Effector memory CD8-positive, alpha-beta T cell (primary cell): ENCODE results near the gene SNCG.
A peak's percentile ranks its signal among the peaks of the same experiment; 100 is the strongest.
"Not testable (repeated sequence)": the region's sequence is repeated elsewhere in the genome, so short reads cannot be mapped to it uniquely, and the experiment has no call there.

Source experiments
- ATAC-seq: fragments of 150-1000 bp; cut with Tn5 transposase; replicated peaks from 2 replicates; pipeline ENCODE4 v1.10.0; 2021; ENCODE audit warnings: mild to moderate bottlenecking, moderate library complexity
- DNase-seq, 3 experiments: peaks; one replicate each; pipeline ENCODE4 v3.0.0; 2021
- H3K27ac Mint-ChIP-seq, 2 donors: one replicate each; pipeline ENCODE4 v1.8.0; 2022; ENCODE audit warnings: mild to moderate bottlenecking in 2 of 2, mixed read lengths in 2 of 2, moderate library complexity in 2 of 2
- H3K27me3 Mint-ChIP-seq, 2 donors: one replicate each; pipeline ENCODE4 v1.8.0; 2022; ENCODE audit warnings: mixed read lengths in 2 of 2
- H3K36me3 Mint-ChIP-seq: one replicate; pipeline ENCODE4 v1.8.0; 2022; ENCODE audit warnings: mild to moderate bottlenecking, moderate library complexity, mixed read lengths; ENCODE audit not compliant: insufficient read depth
- H3K4me1 Mint-ChIP-seq, 2 donors: one replicate each; pipeline ENCODE4 v1.8.0; 2022; ENCODE audit warnings: low read depth in 2 of 2, mixed read lengths in 2 of 2
- H3K4me3 Mint-ChIP-seq, 2 donors: one replicate each; pipeline ENCODE4 v1.8.0; 2022; ENCODE audit warnings: mild to moderate bottlenecking in 2 of 2, mixed read lengths in 2 of 2, moderate library complexity in 2 of 2
- H3K9me3 Mint-ChIP-seq, 2 donors: one replicate each; pipeline ENCODE4 v1.8.0; 2022; ENCODE audit warnings: mixed read lengths in 2 of 2

Gene SNCG

DNA sequence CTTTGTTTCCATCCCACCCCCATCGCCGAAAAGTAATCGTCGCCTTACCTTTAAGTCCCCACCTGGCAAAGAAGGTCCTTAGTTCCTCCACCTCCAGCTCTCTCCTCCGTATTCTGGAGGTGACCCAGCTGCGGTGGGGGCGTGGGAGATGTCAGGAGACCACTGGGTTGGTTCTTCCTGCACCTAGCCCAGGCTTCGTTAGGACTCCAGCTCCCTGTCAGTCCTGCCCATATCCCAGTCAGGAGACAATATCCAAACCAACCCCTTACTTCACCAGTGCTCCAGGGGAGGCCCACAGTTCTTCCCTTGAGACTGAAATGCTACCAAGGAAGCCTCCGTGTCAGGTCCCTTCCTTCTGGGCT lies 10.6 kb downstream of the SNCG start:
- Mint-ChIP-seq H3K27ac (no peak overlapping the region), H3K36me3 (peaks cover 23% of the 10 kb centered on the region), H3K4me3 (peak overlapping the region in 1 of 2 donors; percentile 23)

DNA sequence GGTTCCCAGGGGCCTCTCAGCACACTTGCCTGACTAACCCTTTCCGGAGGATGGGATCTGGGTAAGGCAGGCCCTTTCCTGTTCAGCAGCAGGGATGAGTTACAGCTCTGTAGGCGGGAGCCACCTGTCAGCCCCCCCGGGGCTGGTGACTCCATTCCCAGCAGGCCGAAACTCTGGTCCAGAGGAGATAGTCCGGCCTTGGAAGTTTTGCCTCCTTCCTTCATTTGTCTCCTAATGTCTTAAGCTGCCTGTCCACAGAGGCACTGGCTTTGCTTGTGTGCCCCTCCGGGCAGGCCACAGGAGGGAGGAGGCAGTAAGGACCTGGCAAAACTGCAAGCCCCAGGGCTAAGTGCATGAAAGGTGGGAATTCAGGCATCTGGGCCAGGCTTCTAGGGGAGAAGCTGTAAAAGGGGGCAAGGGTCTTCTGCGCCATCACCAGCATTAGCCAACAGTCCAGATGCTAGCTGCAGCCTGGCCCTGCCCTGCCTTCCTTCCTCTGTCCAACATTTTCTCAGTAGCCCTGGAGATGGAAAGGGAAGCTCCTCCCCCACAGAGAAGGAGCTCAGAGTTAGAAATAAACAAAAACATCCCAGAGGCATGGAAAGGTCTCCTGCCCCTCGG lies 11.1 kb downstream of the SNCG start:
- no peaks in the 10 kb centered on the region for H3K9me3 Mint-ChIP-seq
- no peaks in the 10 kb centered on the region for H3K27me3 Mint-ChIP-seq
- H3K27ac Mint-ChIP-seq, result peak overlapping the region in 1 of 2 donors; percentile 95
- H3K4me3 Mint-ChIP-seq, result peak overlapping the region; percentile 10 to 23
- no peak for DNase-seq
- no peak for ATAC-seq
- peaks cover 21 to 25% of the 10 kb centered on the region in 2 donors for H3K4me1 Mint-ChIP-seq
- H3K36me3 Mint-ChIP-seq, result peaks cover 23% of the 10 kb centered on the region

More for the DNA sequence above, 10.6 kb downstream of the SNCG start:
- no peaks in the 10 kb centered on the region for H3K27me3 Mint-ChIP-seq
- H3K9me3 Mint-ChIP-seq, result no peaks in the 10 kb centered on the region
- ATAC-seq (no peak), DNase-seq (no peak)
- H3K4me1 Mint-ChIP-seq, result peaks cover 21 to 25% of the 10 kb centered on the region in 2 donors

- no peaks in the 10 kb centered on the region for H3K9me3 Mint-ChIP-seq
- no peaks in the 10 kb centered on the region for H3K27me3 Mint-ChIP-seq
- H3K4me3 Mint-ChIP-seq, result peak overlapping the region; percentile 75 to 82
- no peak for ATAC-seq
- DNase-seq, result peak in 1 of 3 experiments; percentile 6
- H3K4me1 Mint-ChIP-seq, result peaks cover 21 to 25% of the 10 kb centered on the region in 2 donors
- peak overlapping the region; percentile 95 for H3K27ac Mint-ChIP-seq
- peaks cover 23% of the 10 kb centered on the region for H3K36me3 Mint-ChIP-seq
Observed at GRCh38 chr10:86970162-86970981, 12.0 kb downstream of the SNCG start.

DNA sequence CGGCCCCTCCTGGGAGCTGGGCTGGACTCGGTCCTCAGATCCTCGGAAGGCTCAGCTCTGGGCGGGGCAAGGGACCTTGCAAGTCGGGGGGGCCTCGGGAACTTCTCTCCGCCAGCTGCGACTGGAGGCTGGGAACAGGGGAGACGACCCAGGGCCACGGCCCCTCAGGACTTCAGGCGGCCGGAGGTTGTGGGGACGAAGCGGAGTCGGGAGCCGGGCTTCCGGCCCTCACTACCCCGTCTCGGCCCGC lies 12.5 kb downstream of the SNCG start:
- no peak for ATAC-seq
- Mint-ChIP-seq H3K9me3 (no peaks in the 10 kb centered on the region), H3K4me1 (peaks cover 21 to 24% of the 10 kb centered on the region in 2 donors), H3K27me3 (no peaks in the 10 kb centered on the region), H3K27ac (peak overlapping the region; percentile 95), H3K4me3 (peak overlapping the region; percentile 75 to 82), H3K36me3 (peaks cover 23% of the 10 kb centered on the region)
- no peak for DNase-seq

DNA sequence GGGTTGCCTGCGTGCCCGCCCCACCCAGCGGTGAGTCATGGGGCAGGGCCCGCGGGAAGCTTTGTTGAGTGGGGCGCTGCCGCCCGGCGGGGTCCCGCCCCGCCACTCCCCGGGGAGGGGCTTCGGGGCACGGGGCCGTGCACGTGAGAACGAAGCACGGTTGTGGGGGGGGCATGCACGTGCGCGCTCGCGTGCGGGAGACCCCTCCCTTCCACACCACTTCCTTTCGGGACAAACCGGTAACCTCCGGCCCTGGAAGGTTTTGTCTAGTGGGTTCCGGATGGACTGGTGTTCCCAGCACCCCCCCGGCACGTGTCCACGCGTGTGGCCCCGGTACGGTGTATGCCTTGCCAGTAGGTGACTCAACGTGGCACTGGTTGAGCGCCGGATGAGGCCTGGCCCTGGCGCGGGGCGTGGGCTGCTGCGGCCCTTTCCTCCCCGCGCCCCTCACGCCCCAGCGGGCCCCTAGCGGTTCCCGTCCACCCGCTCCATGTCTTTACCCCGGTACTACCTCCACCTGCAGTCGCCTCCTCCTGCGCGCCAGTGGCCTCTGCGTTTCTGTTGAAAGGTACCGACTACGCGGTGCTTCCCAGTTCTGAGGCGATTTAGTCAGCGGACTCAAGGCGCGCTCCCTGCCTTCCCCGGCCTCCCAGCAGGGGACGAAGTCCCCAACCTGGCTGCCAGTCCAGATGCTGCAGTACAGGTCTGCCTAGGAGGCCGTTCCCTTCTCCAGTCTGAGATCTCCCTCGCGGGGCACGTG lies 13.0 kb downstream of the SNCG start:
- DNase-seq, result peak; percentile 87 to 97 (median 94)
- H3K9me3 Mint-ChIP-seq, result no peaks in the 10 kb centered on the region
- no peaks in the 10 kb centered on the region for H3K27me3 Mint-ChIP-seq
- ATAC-seq, result peak; percentile 87
- peaks cover 23% of the 10 kb centered on the region for H3K36me3 Mint-ChIP-seq
- peaks cover 17 to 19% of the 10 kb centered on the region in 2 donors for H3K4me1 Mint-ChIP-seq
- peak overlapping the region; percentile 77 to 82 for H3K4me3 Mint-ChIP-seq
- H3K27ac Mint-ChIP-seq, result peak overlapping the region; percentile 95

- DNase-seq, result no peak
- peak overlapping the region in 1 of 2 donors; percentile 5 for H3K4me3 Mint-ChIP-seq
- peak overlapping the region; percentile 20 to 24 for H3K27ac Mint-ChIP-seq
- peaks cover 13 to 15% of the 10 kb centered on the region in 2 donors for H3K4me1 Mint-ChIP-seq
- H3K9me3 Mint-ChIP-seq, result no peaks in the 10 kb centered on the region
- no peak for ATAC-seq
- H3K27me3 Mint-ChIP-seq, result no peaks in the 10 kb centered on the region
- peaks cover 23% of the 10 kb centered on the region for H3K36me3 Mint-ChIP-seq
Observed at GRCh38 chr10:86972613-86973380, 14.4 kb downstream of the SNCG start.

DNA sequence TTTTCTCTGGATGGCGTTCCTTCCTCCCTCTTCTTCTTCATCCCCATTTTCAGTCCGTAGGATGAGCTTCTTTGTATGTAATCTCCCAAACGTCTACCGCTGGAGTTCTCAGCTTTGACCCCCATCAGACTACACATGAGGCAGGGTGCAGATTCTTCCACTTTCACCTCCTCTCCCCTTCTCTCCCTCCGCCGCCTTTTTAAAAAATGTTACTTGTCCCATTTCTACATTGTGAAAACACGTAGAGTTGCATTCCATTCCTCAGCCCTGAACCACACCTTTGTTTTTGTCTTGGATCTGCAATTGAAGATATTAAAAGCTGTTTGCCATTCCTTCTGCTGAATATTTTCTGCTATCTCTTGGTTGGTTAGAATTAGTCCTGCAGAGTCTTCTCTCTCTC lies 16.1 kb downstream of the SNCG start:
- Mint-ChIP-seq H3K36me3 (peaks cover 23% of the 10 kb centered on the region), H3K4me1 (peaks cover 10 to 15% of the 10 kb centered on the region in 2 donors), H3K4me3 (no peak overlapping the region), H3K9me3 (no peaks in the 10 kb centered on the region), H3K27ac (no peak overlapping the region), H3K27me3 (no peaks in the 10 kb centered on the region)
- no peak for DNase-seq
- no peak for ATAC-seq

GRCh38 chr10:86976362-86977056 lies 18.1 kb downstream of the SNCG start:
- Mint-ChIP-seq H3K27ac (no peak overlapping the region), H3K4me3 (no peak overlapping the region), H3K27me3 (peaks cover 0 to 7% of the 10 kb centered on the region in 2 donors), H3K9me3 (no peaks in the 10 kb centered on the region), H3K4me1 (peaks cover 4 to 14% of the 10 kb centered on the region in 2 donors), H3K36me3 (peaks cover 13% of the 10 kb centered on the region)
- DNase-seq, result no peak
- no peak for ATAC-seq

DNA sequence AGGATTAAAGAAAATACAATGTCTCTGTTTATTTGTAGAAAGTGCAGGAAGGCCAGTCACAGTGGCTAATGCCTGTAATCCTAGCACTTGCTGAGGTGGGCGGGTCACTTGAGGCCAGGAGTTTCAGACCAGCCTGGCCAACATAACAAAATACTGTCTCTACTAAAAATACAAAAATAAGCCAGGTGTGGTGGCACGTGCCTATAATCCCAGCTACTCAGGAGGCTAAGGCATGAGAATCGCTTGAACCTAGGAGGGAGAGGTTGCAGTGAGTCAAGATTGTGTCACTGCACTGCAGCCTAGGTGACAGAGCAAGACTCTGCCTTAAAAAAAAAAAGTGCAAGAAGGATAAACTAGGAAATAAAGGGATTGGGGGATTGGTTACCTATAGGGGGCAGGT lies 20.1 kb downstream of the SNCG start:
- not testable (repeated sequence) for H3K36me3 Mint-ChIP-seq, H3K9me3 Mint-ChIP-seq, H3K4me1 Mint-ChIP-seq, DNase-seq, H3K27me3 Mint-ChIP-seq, H3K27ac Mint-ChIP-seq, ATAC-seq, H3K4me3 Mint-ChIP-seq

DNA sequence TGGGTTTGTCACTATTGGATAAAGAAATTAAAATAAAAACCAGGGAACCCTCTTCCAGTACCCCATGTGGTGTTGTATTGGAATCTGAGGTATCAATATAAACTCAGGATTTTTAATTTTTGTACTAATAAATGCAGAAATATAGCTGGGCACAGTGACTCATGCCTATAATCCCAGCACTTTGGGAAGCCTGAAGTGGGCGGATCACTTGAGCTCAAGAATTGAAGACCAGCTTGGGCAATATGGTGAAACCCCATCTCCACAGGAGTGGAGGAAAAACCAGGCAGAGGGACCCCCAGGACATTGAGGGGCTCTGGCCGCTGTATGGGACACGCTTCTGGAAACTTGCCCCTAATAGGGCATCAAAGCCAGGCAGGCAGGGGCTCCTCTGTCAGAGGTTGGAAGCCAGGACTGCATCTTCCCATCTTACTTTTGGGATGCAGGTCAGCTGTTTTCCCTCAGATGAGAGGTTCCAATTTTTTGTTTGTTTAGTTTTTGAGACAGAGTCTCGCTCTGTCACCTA lies 21.0 kb downstream of the SNCG start:
- Mint-ChIP-seq H3K27me3 (peaks cover 0 to 7% of the 10 kb centered on the region in 2 donors), H3K36me3 (no peaks in the 10 kb centered on the region), H3K4me1 (no peaks in the 10 kb centered on the region), H3K4me3 (no peak overlapping the region), H3K27ac (no peak overlapping the region), H3K9me3 (no peaks in the 10 kb centered on the region)
- ATAC-seq, result no peak
- DNase-seq, result no peak

DNA sequence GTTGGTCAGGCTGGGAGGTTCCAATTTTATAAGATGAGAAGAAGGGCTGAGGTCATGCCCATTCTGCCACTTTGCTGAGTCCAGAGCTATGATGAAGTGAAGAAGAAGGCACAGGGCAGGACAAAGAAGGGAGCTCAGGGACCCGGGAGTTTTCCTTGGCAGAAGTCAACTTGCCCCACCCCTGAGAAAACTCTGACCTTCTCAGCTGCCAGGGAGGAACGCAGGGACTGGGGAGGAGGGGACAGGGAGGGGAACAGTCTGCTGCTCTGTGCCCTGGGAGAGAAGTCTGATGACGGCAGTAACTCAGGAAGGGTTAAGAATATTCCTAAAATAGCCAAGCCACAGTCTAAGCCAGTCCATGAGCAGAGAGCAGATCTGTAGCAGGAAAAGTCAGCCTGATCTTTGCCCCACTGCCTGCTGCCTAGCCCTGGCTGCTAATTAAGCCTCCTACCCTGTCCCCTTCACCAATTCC lies 21.6 kb downstream of the SNCG start:
- Mint-ChIP-seq H3K27me3 (peaks cover 0 to 7% of the 10 kb centered on the region in 2 donors), H3K27ac (no peak overlapping the region), H3K9me3 (no peaks in the 10 kb centered on the region), H3K36me3 (no peaks in the 10 kb centered on the region), H3K4me3 (no peak overlapping the region), H3K4me1 (no peaks in the 10 kb centered on the region)
- DNase-seq (no peak), ATAC-seq (no peak)

- H3K27ac Mint-ChIP-seq, result peak overlapping the region in 1 of 2 donors; percentile 7
- not testable (repeated sequence) for DNase-seq, H3K4me1 Mint-ChIP-seq, ATAC-seq, H3K36me3 Mint-ChIP-seq, H3K27me3 Mint-ChIP-seq, H3K4me3 Mint-ChIP-seq, H3K9me3 Mint-ChIP-seq
Observed at GRCh38 chr10:86981020-86981419, 22.6 kb downstream of the SNCG start.
